Endothelial cell of umbilical vein (primary cell): Measurements from ENCODE around the gene TMEM139. TPM values are rescaled to one million over a fixed set of nuclear protein-coding genes. Genes with fewer than 3 reads are reported as not detected.
"Not testable (repeated sequence)": the region's sequence is repeated elsewhere in the genome, so short reads cannot be mapped to it uniquely, and the experiment has no call there.

ENCODE experiments used
- BruUV-seq: library from RNA; stranded (reverse); fragments of 400-500 nt; replicated peaks from 2 replicates; lab custom pipeline; 2021; lab: Mats Ljungman, UMichigan
- CTCF ChIA-PET: fragments of 300-600, 350-600 bp; sonication (Branson Sonifier 250); formaldehyde crosslinking; loops from one replicate; lab custom pipeline; 2021; ENCODE audit warnings: antibody characterized with exemption, inconsistent platforms; lab: Charles Lee
- POLR2A ChIA-PET: fragments of 300-600, 350-600 bp; sonication (Branson Sonifier 250); formaldehyde crosslinking; loops from one replicate; lab custom pipeline; 2021; ENCODE audit warnings: antibody characterized with exemption, inconsistent platforms; lab: Charles Lee
- DNase-seq: peaks from one replicate; pipeline ENCODE4 v3.0.0-alpha.2; 2011; ENCODE audit warnings: low read depth, low spot score
- FAIRE-seq: peaks from 2 replicates; lab custom pipeline; 2011; peaks lifted over from hg19 to GRCh38; lab: Jason Lieb, UNC
- H2AFZ ChIP-seq: 2 replicates; pipeline ENCODE4 v1.6.0; 2012; ENCODE audit warnings: low read depth, low read length, control low read depth, inconsistent platforms
- H3K27ac ChIP-seq: 2 replicates; pipeline ENCODE4 v1.5.1; 2011; ENCODE audit warnings: low read depth, mild to moderate bottlenecking, control low read depth, low read length, moderate library complexity; ENCODE audit not compliant: insufficient read depth
- H3K27me3 ChIP-seq, 2 experiments: 2 replicates each; pipeline versions ENCODE4 v1.6.0 to v1.6.1; 2011; ENCODE audit warnings: low read length in 2 of 2, mixed read lengths in 1 of 2; ENCODE audit not compliant: control insufficient read depth in 2 of 2, insufficient read depth in 2 of 2
- H3K36me3 ChIP-seq, 2 experiments: 2 replicates in 1 of 2; 3 replicates in 1 of 2; pipeline ENCODE4 v1.5.1; 2011; ENCODE audit warnings: low read length in 2 of 2, mild to moderate bottlenecking in 1 of 2, moderate library complexity in 1 of 2; ENCODE audit not compliant: control insufficient read depth in 2 of 2, insufficient read depth in 2 of 2; ENCODE audit errors: extremely low read depth in 1 of 2
- H3K4me1 ChIP-seq: 3 replicates; pipeline ENCODE4 v1.5.1; 2011; ENCODE audit warnings: mild to moderate bottlenecking, low read length; ENCODE audit not compliant: control insufficient read depth, insufficient read depth; ENCODE audit errors: extremely low read depth
- H3K4me2 ChIP-seq: 2 replicates; pipeline ENCODE4 v1.6.1; 2011; ENCODE audit warnings: low read length, control low read depth, mixed read lengths; ENCODE audit not compliant: insufficient read depth
- H3K4me3 ChIP-seq, 3 experiments: fragments of 200-600 bp in 1 of 3; sonication (generic), shearing (Covaris generic) in 1 of 3; replicated peaks in 1 of 3; 2 replicates each; pipeline ENCODE4 v1.5.1; 2011 to 2016; ENCODE audit warnings: control low read depth in 3 of 3, low read length in 3 of 3, mild to moderate bottlenecking in 2 of 3, inconsistent platforms in 1 of 3, low read depth in 1 of 3, moderate library complexity in 1 of 3; ENCODE audit not compliant: insufficient read depth in 1 of 3
- H3K79me2 ChIP-seq: 2 replicates; pipeline ENCODE4 v1.6.0; 2012; ENCODE audit warnings: low read length, inconsistent platforms; ENCODE audit not compliant: control insufficient read depth, insufficient read depth
- H3K9ac ChIP-seq: replicated peaks from 2 replicates; pipeline ENCODE3; 2011; ENCODE audit warnings: low read length, control low read depth; ENCODE audit not compliant: insufficient read depth; ENCODE audit errors: extremely low read depth
- H3K9me1 ChIP-seq: replicated peaks from 3 replicates; pipeline ENCODE4 v1.6.0; 2011; ENCODE audit warnings: mild to moderate bottlenecking, low read length; ENCODE audit not compliant: control insufficient read depth, insufficient read depth; ENCODE audit errors: extremely low read depth
- H3K9me3 ChIP-seq: replicated peaks from 2 replicates; pipeline ENCODE4 v1.5.1; 2012; ENCODE audit warnings: low read length, inconsistent platforms; ENCODE audit not compliant: control insufficient read depth, insufficient read depth
- H4K20me1 ChIP-seq: replicated peaks from 2 replicates; pipeline ENCODE3; 2011; ENCODE audit warnings: mild to moderate bottlenecking, low read length; ENCODE audit not compliant: control insufficient read depth, insufficient read depth; ENCODE audit errors: extremely low read depth
- EZH2 ChIP-seq: IDR thresholded peaks from 2 replicates; pipeline ENCODE4 v1.6.1; 2012; ENCODE audit warnings: borderline replicate concordance, low read depth, mild to moderate bottlenecking, moderate library complexity, low read length, inconsistent platforms; ENCODE audit not compliant: severe bottlenecking
- FOS ChIP-seq: IDR thresholded peaks from 2 replicates; pipeline ENCODE4 v1.6.1; 2011; ENCODE audit warnings: mild to moderate bottlenecking, low read length, moderate library complexity, borderline replicate concordance; ENCODE audit not compliant: insufficient read depth
- POLR2A ChIP-seq: IDR thresholded peaks from 2 replicates; pipeline ENCODE4 v1.6.1; 2012; ENCODE audit warnings: low read depth, mild to moderate bottlenecking, control low read depth, low read length
- POLR2AphosphoS5 ChIP-seq: IDR thresholded peaks from 2 replicates; pipeline ENCODE4 v1.6.1; 2012; ENCODE audit warnings: low read depth, mild to moderate bottlenecking, control low read depth, low read length, moderate library complexity; ENCODE audit not compliant: insufficient read depth
- dilution Hi-C: fragments of 300-500 bp; cut with MboI; formaldehyde crosslinking; loops from one replicate; pipeline ENCODE4 v1.15.0; 2019; ENCODE audit warnings: low sequenced_read_pairs; ENCODE audit not compliant: extremely low pct_ligation_motif_present
- intact Hi-C: fragments of 100-400 bp; cut with micrococcal nuclease; formaldehyde crosslinking; loops from one replicate; pipeline ENCODE4 v1.10.0; 2022
- polyA plus RNA-seq, 4 experiments: library from polyadenylated mRNA; depleted of rRNA in 3 of 4; stranded (reverse) in 3 of 4; unstranded in 1 of 4; fragments of >200 nt; gene quantifications; 2 replicates each; pipeline versions ENCODE4 v1.2.1 to v1.2.3, GENCODE V29; 2011 to 2012; ENCODE audit warnings: missing spikeins in 1 of 4
- total RNA-seq: library from RNA; stranded (reverse); gene quantifications from 2 replicates; pipeline ENCODE4 v1.2.3, GENCODE V29; 2021
- TF ChIP-seq, protein P1 (sequence below): IDR thresholded peaks from 2 replicates; pipeline ENCODE4 v1.6.1; 2011; ENCODE audit not compliant: insufficient read depth, insufficient read length
- TF ChIP-seq, protein P2 (sequence below), 2 donors: IDR thresholded peaks; 1 replicate in 1 of 2; 2 replicates in 1 of 2; pipeline ENCODE4 v1.5.1; 2011; ENCODE audit warnings: low read length in 2 of 2, mild to moderate bottlenecking in 2 of 2, moderate library complexity in 2 of 2, control low read depth in 1 of 2, inconsistent platforms in 1 of 2, low read depth in 1 of 2; ENCODE audit not compliant: insufficient read depth in 1 of 2; ENCODE audit errors: extremely low read depth in 1 of 2

Gene TMEM139
- total and polyA plus RNA-seq, 2 donors (not counting 3 experiments of a cell fraction or from before 2014, with no cell fraction given) = 0.37 TPM; not detected in 1

DNA sequence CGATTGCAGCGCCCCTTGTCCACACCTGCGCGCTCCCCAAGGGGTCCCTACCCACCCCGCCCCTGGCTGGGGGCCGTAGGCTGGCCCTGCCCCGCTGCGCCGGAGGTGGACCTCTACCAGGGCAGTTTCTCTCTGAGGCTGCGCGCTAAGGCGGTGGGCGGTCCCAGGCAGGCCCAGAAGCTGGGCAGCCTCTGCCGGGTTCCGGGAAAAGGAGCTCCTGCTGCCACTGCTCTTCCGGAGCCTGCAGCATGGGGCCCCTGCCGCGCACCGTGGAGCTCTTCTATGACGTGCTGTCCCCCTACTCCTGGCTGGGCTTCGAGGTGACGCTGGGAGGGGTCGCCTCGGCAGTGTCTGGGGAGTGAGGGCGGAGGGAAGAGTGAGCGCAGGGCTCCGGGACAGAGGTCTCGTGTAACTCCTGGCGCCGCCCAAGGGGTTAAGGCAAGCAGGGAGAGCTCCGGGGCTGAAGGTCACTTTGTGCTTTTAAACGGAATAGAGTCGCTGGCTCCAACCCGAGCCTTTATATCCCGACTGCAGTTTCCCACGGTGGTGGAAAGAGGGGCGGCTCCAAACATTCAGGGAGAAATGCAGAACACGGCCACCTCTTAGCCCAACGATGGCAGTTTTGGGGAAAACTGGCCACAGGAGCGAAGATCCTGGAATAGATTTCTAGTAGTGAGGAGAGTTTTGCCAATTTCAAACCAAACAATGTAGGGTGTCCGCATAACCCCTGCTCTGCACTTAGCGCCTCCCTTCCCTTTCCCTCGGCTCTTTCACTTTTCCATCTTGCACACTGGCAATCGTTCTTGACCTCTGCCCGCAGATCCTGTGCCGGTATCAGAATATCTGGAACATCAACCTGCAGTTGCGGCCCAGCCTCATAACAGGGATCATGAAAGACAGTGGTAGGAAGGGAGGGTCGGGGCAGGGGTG is 21.2 kb upstream of the TMEM139 start, which contains the start of gene GSTK1:
TSS of gene GSTK1 (plus strand) at position 176 of the 930 bp plus-strand sequence. CDS start at position 249, 73 bp downstream.
- dilution Hi-C loops = no loop called here
- DNase-seq = peak; percentile 76

DNA sequence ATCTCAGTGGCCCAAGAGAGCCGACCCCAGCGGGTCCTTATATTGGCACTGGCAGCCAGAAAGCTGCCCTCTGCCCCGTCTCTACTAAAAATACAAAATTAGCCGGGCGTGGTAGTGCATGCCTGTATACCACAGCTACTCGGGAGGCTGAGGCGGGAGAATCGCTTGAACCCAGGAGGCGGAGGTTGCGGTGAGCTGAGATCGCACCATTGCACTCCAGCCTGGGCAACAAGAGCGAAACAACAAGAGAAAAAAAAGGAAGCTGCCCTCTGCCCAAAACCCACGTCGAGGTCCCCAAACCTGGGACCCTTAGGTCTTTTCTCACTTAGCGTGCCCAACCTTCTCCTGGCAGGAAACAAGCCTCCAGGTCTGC is 20.6 kb upstream of the TMEM139 start:
- H3K9me3 ChIP-seq, FAIRE-seq, dilution Hi-C loops, intact Hi-C loops, DNase-seq, H3K79me2 ChIP-seq, BruUV-seq, H3K4me1 ChIP-seq, H3K9me1 ChIP-seq, H4K20me1 ChIP-seq, H3K27me3 ChIP-seq, H3K27ac ChIP-seq: not testable (repeated sequence)
- H3K36me3 ChIP-seq = peaks cover 10 to 20% of the 10 kb centered on the region in 2 experiments
- peak overlapping the region; percentile 88 for H3K4me2 ChIP-seq
- ChIA-PET CTCF (interaction anchor here (0.8 to 2.9 kb wide), 8 partner anchors 16 to 116 kb away, joined by 3 to 26 read pairs (median 6); no protein-coding TSS in a partner anchor), POLR2A (interaction anchor here (1.2 kb wide), 1 partner anchor 16 kb away, joined by 3 read pairs; no protein-coding TSS in a partner anchor)
- H2AFZ ChIP-seq = peak overlapping the region; percentile 86
- peak overlapping the region; percentile 45 to 87 (median 80) for H3K4me3 ChIP-seq
- H3K9ac ChIP-seq = peak overlapping the region; percentile 55

More for the DNA sequence above, 21.2 kb upstream of the TMEM139 start, which contains the start of gene GSTK1:
- Histone ChIP-seq H3K79me2 (peaks cover 5% of the 10 kb centered on the region), H3K4me3 (peak within 1 kb of the TSS; percentile 45 to 87 (median 80)), H3K9ac (peak within 1 kb of the TSS; percentile 55), H4K20me1 (no peaks in the 10 kb centered on the region), H3K27ac (peak within 1 kb of the TSS; percentile 52), H3K9me3 (no peaks in the 10 kb centered on the region), H3K9me1 (no peaks in the 10 kb centered on the region), H3K4me1 (peaks cover 8% of the 10 kb centered on the region), H3K36me3 (peaks cover 10 to 18% of the 10 kb centered on the region in 2 experiments), H3K4me2 (peak within 1 kb of the TSS; percentile 88), H3K27me3 (no peaks in the 10 kb centered on the region), H2AFZ (peak within 1 kb of the TSS; percentile 86)
- intact Hi-C loops = loop anchor here (1.0 to 2.0 kb wide), 4 partner anchors 16 to 33 kb away; partner anchors contain the start of gene CASP2
- TF ChIP-seq EZH2 (no peak), POLR2A (peak; percentile 93), POLR2AphosphoS5 (peak; percentile 89), FOS (no peak)
- TF ChIP-seq, protein P1, sequence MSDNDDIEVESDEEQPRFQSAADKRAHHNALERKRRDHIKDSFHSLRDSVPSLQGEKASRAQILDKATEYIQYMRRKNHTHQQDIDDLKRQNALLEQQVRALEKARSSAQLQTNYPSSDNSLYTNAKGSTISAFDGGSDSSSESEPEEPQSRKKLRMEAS = no peak
- TF ChIP-seq, protein P2, sequence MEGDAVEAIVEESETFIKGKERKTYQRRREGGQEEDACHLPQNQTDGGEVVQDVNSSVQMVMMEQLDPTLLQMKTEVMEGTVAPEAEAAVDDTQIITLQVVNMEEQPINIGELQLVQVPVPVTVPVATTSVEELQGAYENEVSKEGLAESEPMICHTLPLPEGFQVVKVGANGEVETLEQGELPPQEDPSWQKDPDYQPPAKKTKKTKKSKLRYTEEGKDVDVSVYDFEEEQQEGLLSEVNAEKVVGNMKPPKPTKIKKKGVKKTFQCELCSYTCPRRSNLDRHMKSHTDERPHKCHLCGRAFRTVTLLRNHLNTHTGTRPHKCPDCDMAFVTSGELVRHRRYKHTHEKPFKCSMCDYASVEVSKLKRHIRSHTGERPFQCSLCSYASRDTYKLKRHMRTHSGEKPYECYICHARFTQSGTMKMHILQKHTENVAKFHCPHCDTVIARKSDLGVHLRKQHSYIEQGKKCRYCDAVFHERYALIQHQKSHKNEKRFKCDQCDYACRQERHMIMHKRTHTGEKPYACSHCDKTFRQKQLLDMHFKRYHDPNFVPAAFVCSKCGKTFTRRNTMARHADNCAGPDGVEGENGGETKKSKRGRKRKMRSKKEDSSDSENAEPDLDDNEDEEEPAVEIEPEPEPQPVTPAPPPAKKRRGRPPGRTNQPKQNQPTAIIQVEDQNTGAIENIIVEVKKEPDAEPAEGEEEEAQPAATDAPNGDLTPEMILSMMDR (IDR thresholded peaks at IDR 0.05; ENCODE audit: extremely low read depth in 1 of 2, insufficient read depth in 1 of 2, low read depth in 1 of 2, low read length in 2 of 2) = no peak
- ChIA-PET POLR2A (interaction anchor here (1.2 to 1.3 kb wide), 2 partner anchors 16 to 24 kb away, joined by 3 to 5 read pairs; partner anchors contain the start of gene CASP2), CTCF (interaction anchor here (0.7 to 2.9 kb wide), 11 partner anchors 16 to 117 kb away, joined by 3 to 26 read pairs (median 6); partner anchors contain the start of gene CASP2)
- FAIRE-seq = peak; percentile 89
- TSS peak; percentile 67 for BruUV-seq
